ENCODE results near the gene HPCAL1.
A peak's percentile ranks its signal among the peaks of the same experiment; 100 is the strongest.
"Not testable (repeated sequence)": the region's sequence is repeated elsewhere in the genome, so short reads cannot be mapped to it uniquely, and the experiment has no call there.

The HPCAL1 gene

DNA sequence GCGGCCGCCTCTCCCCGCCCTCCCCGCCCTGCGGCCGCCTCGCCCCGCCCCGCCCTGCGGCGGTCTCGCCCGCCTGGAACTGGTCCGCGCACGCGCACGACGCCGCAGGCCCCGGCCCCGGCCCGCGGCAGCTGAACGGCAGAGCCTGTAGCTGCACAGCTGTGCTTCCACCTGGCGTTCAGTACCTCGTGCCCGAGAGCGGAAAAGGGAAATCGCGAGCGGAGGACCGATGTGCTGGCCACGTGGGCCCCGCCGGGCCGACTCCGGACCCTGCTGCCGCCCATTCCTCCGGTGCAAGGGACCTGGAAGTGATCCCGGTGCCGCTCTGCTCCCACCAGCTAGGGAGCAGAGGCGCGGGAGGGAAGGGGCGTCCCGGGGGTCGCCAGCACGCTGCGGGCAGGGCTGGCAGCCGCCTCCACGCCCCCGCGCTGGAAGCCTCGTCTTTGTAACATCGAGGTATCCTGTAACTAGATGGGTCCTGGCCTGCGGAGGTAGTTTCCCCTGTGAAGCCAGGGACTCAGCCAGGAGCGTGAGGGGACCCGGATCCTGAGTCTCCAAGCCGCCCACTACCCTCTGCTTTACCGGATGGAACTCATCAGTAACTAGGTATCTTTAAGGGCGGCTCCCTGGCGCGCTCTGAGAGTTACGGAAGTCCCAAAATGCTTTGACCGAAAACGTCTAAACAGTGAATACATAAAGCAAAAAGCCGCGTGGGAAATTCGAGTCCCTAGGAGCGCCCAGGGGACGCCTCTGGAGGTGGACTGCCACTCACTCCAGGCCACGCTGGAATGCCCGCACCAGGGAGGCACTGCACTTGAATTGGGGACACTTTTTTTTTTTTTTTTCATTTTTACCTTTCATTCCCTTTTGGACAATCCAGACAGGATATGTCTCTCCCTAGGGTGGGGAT, 146.1 kb downstream of the HPCAL1 start:
- DNase-seq: peak; percentile 95

DNA sequence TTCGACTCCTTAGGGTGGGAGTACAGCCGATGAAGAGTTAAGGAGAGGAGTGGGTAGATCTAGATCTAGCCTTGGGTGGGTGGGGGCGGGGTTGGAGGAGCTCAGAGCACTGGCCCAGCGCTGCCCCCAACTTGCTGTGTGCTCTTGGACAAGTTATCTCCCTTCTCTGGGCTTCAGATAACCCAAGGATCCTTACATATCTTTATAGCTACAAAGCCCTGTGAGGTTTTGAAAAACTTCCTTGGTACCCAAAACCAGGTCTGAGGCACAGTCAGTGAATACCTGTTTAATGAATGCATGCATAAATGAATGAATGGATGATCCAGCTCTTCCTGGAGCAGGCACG, 146.8 kb downstream of the HPCAL1 start:
- no peak for DNase-seq

DNA sequence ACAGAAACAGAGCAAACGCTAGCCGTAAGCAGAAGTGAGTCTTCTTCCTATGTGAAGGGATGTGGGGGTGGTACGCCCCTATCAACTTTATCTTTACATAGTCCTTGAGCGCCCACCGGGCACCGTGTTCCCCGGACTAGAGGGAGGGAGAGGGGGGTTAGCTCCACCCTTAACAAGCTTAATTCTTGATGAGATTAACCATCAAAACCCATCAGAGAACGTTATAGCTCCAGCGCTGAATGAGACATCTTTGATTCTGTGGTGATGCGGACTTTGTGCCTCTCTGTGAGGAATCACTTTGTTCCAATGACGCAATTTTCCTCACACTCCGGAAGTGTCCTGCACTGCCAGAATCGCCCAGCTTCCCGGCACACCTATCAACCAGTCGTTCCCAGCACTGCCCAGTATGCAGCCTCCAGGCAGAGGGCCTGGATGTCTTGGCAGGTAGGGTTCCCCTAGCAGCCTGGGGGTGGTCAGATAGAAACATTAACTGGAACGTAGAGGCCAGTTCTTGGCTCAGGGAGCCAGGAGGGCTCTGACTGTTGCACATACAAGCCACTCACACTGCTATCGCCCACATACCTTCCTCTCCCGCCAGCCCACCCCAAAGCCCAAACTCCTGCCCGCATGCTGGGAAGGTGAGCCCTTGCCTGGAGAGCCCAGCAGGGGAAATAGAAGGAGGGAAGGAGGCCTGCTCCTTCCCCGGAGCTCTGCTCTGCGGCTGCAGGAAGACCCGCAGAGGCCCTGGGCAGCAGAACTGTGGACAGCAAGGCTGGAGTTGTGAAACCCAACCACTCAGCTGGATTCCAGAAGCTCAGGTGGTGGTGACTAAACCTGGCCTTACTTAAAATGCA, 147.4 kb downstream of the HPCAL1 start:
- DNase-seq: no peak

DNA sequence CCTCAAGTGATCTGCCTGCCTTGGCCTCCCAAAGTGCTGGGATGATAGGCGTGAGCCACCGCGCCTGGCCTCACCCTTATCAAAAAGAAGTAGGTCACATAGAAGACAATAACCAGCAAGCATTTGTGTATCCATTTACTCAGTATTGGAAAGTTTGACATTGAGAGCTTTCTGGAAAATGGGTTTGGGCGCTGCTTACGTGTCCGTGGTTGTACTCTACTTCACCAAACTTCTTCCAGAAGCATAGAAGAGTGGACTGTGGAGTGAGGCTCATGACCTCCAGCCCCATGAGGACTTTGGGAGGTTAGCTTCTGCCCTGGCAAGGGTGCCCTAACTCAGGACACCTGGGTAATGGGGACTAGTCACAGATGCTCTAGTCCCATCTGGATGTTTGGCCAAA, 149.1 kb downstream of the HPCAL1 start:
- DNase-seq: no peak

DNA sequence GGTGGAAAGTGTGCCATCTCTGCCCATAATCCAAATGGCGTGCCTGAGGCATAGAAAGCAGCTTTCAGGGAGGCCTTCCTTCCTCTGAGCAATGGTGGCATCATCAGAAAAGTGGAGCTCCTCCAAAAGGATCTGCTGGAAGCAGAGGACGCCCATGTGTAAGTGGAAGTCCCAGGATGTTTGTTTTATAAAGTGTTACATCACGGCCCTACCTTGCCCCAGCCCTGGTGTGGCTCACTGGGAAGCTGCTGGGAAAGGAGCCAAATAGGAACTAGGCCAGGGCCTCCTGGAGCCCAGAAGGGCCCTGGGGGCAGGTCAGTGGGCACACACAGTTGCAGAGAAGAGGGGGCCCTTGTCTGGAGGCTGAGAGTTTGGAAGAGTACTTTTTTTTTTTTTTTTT, 149.6 kb downstream of the HPCAL1 start:
- DNase-seq: no peak

DNA sequence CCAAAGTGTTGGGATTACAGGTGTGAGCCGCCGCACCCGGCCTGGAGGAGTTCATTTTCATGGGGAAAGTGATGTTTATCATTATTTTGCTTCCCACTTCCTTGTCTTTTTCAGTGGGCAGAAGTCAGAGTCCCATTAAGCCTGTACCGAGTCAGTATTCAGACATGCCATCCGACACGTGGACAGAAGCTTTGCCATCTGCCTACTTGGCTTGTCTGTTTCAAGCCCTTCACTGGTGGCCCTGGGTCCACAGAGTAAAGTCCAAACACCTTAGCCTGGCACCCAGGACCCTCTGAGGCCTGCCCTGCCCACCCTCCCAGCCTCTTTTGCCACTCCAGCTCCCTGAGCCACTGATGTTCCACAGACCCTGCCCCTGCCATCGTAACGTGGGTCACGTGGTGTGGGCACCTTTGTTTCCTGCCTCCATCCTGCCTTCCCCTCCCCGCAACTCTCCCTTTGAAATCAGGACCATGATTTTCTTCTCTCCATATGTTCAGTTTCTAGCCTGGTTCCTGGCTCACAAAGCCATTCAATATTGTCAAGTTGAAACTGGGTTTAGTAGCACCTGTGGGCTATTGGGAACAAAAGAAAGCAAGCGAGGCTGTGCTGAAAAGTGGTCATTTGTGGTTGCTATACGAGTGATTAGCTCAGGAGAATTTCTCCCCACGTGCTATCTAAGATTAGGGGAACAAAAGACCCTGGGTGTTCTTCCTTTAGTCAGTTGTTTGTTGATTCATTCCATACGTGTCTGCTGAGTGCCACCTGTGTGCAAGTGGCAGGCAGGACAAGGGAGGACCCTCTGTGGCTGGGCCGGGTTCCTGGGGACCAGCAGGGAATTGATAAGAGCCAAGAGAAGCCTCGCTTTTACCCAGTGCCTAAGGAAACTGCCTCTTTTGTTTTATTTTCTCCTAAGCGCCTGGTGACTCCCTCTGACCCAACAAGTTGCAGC, 150.5 kb downstream of the HPCAL1 start:
- DNase-seq: no peak

DNA sequence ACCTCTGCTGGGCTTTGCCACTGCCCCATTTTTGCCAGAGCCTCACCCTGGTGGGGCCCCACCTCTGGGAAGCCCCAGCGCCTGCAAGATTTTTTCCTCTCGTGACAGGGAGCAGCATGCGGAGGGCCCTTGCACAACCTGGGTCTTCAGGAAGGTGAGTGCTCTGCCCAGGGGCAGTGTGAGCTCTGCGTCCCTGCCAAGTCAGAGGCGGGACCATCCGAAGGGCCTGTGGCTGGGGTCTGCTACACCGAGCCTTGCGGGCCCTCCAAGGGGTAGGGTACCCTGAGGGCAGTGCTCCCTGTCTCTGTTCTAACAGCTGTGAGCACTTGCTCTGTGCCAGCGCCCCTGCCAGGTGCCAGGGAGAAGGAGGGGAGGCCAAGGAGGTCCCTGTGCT, 151.2 kb downstream of the HPCAL1 start:
- DNase-seq: no peak

DNA sequence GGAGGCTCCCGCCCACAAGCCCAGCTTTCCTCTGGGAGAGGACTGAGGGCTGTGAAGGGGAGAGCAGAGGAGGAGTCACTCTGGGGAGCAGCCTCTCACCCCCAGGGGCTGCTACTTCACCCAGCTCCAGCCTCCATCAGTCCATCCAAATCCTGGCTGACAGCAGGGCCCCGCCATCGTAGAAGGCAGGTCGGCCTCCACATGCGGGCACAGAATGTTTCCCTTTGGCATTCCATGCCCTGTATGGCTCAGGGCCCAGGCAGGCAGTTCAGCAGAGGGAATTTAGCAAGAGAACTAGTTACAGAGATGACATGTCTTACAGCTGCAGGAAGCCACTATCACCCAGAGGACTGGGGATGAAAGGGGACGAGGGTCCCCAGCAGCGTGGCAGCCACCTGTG, 151.8 kb downstream of the HPCAL1 start:
- DNase-seq: no peak

DNA sequence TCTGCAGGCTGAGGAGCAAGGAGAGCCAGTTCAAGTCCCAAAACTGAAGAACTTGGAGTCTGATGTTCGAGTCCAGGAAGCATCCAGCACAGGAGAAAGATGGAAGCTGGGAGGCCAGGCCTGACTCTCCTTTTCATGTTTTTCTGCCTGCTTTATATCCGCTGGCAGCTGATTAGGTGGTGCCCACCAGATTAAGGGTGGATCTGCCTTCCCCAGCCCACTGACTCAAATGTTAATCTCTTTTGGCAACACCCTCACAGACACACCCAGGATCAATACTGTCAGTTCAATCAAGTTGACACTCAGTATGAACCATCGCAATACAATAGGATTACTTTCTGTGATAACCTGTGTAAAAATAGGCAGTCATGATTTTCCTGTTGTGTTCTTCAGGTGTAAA, 154.5 kb downstream of the HPCAL1 start:
- not testable (repeated sequence) for DNase-seq

DNA sequence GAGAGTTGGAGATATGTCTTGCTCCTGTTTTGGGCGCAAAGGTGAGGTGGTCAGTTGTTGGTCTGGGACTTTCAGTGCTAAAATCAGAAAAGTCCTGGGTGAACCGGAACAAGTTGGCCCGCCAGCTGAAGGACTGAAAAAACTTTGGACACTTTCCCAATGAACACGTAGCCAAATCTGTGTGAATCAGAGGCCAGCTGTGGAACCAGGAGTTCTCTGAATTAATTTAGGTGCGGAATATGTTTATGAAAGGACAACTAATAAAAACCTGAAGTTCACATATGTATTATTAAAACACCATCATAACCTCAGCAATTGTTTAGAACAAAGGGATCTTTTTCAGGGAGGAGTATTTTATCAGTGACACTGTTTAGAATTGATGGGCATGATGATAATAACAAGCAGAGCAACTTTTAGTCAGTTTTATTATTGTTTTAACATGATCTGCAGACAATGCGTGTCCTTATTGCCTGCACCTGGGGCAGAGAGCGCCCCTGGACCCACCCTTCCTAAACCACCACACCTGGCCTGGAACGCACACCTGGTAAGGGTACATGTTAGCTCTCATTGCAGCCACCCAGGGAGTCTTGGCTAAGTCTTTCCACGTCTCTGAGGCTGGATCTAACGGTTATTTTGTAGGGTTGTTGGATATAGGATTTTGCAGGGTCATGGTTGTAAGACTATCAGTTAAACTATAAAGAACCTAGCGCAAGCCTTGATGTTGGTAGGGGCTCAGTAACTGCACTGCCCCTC, 155.3 kb downstream of the HPCAL1 start:
- no peak for DNase-seq

DNA sequence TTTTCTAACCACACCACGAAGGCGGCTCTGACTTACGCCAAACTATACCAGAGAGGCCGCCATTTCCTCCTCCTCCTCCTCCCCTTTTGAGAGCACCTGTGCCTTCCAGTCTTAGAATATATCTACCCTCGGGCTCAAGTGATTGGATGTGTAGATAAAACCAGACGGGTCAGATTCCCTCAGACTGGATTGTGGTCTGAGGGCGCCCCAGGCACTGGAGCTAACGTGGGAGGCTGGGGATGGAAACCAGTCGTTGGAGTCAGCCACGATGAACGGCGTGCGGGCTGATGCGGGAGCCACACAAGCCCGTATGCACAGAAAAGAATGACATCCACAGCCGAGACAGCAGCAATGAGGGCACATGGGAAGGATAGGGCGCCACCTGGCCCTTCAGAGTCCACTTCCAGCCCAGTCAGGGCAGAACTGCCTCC, 157.7 kb downstream of the HPCAL1 start:
- no peak for DNase-seq

DNA sequence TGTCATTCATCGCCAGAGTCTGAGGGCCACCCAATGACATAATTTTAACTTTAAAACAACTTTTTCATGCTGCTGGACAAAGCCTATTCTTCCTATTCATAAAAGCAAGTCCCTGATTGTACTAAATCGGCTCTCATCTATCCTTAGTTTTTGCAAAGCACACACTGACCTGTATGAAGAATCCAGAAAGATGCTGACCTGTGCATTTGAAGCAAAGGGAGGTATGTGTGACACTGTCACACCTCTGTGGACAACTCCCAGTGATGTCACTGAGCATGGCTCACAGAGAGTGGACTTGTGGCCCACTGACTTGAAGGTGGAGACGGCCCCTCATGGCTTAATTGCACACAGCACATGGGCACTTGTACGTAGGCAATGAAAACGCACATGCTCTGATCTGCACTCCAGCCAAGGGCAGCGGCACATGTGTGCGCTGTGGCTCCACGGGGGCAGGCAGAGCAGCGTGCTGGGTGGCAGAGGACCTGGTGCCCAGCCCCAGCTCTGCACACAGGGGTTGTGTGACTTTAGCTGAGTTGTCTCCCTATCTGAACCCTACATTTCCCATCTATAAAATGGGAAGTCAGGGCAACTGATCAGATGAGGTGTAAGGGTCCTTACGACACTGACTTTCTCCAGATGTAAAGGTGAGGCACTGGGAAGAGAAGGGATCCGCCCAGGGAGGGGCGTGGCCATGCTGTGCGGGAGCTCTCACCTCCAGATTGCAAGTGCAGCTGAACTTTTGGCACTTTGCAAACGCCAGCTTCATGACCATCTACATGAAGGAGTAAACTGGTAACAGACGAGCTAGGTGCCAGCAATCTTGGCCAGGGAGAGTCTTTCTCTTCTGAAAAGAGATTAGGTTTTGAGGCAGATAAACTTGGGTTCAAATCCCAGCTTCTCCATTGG, 159.7 kb downstream of the HPCAL1 start:
- DNase-seq: no peak

DNA sequence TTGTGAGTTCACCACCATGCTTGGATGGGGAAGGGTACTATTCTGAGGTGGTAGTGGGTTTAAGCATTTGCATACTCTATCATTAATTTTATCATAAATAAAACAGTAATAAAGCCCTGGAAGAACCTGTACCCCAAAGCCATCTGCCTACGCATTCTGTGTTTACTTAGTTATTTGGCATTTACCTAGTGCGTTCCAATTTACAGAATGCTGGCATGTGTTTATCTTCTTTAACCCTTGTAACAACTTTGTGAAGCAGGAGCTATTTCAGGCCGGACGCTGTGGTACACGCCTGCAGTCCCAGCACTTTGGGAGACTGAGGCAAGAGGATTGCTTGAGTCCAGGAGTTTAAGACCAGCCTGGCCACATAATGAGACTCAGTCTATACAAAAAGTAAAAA, 163.2 kb downstream of the HPCAL1 start:
- no peak for DNase-seq

DNA sequence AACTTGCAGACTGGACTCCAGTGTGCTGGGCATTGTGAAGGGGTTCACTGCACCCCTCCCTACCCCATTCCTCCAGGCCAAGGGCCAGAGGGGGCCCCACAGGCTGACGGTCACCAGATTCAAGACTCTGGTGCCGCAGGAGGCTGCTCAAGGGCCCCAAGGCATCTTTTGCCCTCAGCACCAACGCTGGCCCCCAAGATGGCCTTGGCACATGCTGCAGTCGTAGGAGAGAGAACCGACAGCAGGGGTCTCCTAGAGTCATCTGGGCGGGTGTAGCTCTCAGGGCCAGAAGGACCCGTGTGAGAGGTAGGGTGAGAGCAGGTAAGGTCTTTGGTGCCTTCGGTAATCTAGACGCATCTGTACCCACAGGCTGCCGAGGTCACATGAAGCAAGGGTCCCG, 164.1 kb downstream of the HPCAL1 start:
- DNase-seq: no peak

DNA sequence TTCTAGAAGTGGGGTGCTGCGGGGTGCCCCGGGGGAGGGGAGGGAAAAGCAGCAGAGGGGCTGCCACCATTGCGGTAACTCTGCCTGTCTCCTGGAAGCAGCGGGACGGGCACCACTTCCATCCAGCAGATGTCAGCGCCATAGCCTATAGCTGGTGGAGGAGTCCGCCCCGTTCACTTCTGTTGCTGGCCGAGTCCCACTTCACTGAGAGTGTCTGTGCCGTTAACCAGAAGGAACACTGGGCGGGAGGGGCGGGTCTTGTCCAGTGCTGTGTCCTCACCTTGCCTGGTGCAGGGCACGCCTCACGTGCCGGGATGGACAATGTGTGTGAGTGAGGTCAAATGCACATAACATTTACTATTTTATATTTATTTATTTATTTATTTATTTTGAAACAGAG, 164.7 kb downstream of the HPCAL1 start:
- no peak for DNase-seq

DNA sequence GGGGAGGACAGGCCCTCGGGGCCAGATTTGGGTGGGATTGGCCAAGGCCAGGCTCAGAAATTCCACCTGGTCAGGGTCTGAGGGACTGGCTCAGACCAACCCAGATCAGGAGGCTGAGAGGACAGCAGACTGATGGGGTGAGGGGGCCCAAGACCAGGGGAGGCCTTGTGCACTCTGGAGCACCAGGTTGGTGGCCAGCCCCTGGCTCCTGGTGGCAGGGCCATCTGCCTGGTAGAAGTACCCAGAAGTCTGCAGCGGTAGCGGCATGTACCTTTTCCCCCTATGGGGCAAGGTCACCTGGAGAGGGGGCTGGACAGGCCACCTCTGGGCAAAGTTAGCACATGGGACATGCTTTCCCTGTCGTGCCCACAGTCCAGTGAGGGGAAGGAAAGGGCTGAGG, 166.6 kb downstream of the HPCAL1 start:
- no peak for DNase-seq

DNA sequence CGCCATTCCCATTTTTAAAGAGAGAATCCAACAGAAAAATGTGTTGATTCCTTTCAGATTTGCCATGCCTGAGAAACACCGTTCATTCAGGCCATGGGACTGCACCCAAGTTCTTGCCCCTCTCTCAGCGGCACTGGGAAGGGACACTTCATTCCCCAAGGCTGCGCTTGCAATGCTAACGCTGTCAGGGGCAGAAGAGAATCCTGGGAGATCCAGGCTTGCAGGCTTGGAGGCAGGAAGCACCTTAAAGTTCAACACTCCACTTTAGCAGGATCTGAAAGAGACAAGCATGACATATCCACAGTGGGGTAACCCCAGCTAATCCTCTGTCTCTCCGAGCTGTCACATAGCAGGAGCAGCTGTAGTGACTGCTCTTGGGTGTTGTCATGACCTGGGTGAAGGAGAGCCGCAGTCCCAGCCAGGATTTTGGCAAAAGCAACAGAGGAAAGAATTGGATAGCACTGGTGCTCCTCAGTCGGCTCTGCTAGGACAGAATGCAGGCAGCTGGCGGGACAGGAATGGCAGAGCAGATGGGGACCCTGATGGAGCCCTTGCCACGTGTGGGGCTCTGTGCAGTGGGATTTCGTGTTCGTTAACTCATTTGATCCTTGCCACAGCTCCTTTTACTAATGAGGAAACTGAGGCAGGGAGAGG, 167.4 kb downstream of the HPCAL1 start:
- DNase-seq: no peak

DNA sequence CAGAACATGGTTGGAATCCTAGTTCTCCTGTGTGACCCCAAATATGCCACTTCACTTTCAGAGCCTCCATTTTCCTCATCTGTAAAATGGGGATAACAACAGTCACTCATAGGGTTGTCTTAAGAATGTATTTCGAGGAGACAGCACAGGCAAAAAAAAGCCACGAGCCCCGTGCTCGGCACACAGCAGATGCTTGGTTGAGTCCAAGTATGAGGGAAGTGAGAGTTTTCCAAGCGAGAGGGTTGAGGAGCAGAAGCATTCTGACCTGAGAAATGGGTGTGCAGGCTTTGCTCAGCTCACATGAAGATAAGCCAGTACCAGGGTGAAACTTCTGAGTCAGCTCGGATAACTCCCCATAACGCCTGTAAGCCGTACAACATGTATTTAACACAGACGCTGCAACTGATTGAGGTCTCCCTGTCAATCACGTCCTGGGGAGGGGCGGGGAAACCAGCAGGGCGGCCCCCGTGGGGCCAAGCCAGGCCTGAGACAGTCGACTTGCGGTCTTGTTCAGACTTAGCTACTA, 168.4 kb downstream of the HPCAL1 start:
- no peak for DNase-seq

DNA sequence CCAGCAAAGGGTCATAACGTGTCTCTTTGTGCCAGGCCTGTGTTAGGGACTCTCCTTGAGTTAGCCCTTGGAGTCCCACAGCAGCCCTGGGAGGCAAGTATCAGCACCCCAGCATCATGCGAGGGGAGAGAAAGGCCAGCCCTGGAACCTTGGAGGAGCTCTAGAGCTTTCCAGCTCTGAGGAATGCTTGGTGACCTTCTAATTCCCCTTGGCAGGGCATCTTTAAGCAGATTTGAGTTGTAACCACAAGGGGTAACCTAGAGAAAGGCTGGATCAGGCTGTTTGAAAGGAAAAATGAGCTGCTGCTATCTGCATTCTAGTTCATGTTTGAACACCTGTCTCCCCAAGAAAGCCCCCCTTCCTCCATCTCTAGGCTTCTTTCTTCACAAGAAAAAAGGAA, 169.3 kb downstream of the HPCAL1 start:
- DNase-seq: no peak

DNA sequence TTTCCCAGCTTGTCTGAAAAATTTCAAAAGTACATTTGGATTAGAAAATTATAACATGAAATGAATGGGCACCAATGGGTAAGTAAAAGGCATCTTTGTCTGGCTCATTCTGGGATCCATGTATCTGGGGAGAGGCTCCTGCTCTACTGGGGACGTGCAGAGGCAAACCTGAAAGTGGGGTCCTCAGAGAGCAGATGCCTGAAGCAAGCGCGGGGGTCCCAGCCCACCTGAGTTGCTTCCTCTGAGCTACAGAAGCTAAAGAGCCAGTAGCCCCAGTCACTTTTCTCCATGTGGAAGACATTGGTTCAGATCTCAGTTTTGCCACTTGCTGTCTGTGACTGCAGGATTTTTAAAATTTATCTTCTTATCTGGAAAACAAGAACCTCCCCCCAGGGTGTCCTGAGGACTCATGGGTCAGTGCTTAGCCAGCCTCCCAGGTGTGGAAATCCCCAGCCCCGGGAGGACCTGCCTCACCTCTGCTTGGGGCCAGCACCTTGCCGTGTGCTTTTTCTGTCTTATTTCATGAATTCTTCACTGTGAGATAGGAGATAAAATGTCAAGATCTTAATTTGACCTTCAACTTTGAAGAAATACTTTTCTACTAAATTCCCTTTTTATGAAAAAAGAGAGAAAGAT, 170.5 kb downstream of the HPCAL1 start:
- DNase-seq: no peak

Data from central memory CD4-positive, alpha-beta T cell (primary cell).